ENCODE data around the gene HDAC9. TPM values are rescaled to one million over a fixed set of nuclear protein-coding genes. Genes with fewer than 3 reads are reported as not detected.

The HDAC9 gene
- total RNA-seq, 1 experiment from 2014 or later, result 17.1 TPM

- TF ChIP-seq TCF7L2 (IDR thresholded peaks at IDR 0.05; ENCODE audit: low read depth, low read length), result no peak
- no peak for TF ChIP-seq POLR2AphosphoS5 (IDR thresholded peaks at IDR 0.05; ENCODE audit: low read depth, low read length)
- TF ChIP-seq CTCF (IDR thresholded peaks at IDR 0.05), result no peak
- TF ChIP-seq REST (IDR thresholded peaks at IDR 0.05; ENCODE audit: insufficient read depth in 1 of 2, low read depth in 2 of 2, low read length in 1 of 2), result no peak
- no peak for TF ChIP-seq SIN3A (IDR thresholded peaks at IDR 0.05; ENCODE audit: borderline replicate concordance, insufficient read depth, low read depth, low read length)
- Histone ChIP-seq H3K4me1 (ENCODE audit: control insufficient read depth, insufficient read depth, low read length) (no peaks in the 10 kb centered on the region), H3K4me3 (ENCODE audit: low read depth in 2 of 2, low read length in 2 of 2) (no peak overlapping the region), H3K9me3 (ENCODE audit: control insufficient read depth, insufficient read depth, low read depth, low read length) (peaks cover 27% of the 10 kb centered on the region; the same call in 1 of the 2 replicates), H3K27ac (ENCODE audit: low read length) (no peak overlapping the region), H3K36me3 (ENCODE audit: control insufficient read depth, insufficient read depth, low read length) (no peaks in the 10 kb centered on the region), H3K27me3 (ENCODE audit: control insufficient read depth, insufficient read depth, low read length) (no peaks in the 10 kb centered on the region)
- intact Hi-C loops (cut with micrococcal nuclease; ENCODE audit: unreplicated experiment) (no loop called here), in situ Hi-C loops (cut with HindIII; ENCODE audit: low pct_unique_long_range_greater_than_20kb, low sequenced_read_pairs) (no loop called here)
- ChIA-PET CTCF (interaction anchor here (0.6 kb wide), 1 partner anchor 24 kb away, joined by 3 read pairs; no protein-coding TSS in a partner anchor), POLR2A (no interaction called here)
- DNase-seq (ENCODE audit: low read depth, low spot score) (no peak), ATAC-seq (no peak)
- no TSS peak for BruUV-seq (replicated peaks)
These were observed 102.2 kb downstream of the HDAC9 start for GRCh38 chr7:18597754-18598153.

- ChIA-PET CTCF (interaction anchor here (0.5 kb wide), 1 partner anchor 290 kb away, joined by 3 read pairs; no protein-coding TSS in a partner anchor), POLR2A (no interaction called here)
- Histone ChIP-seq H3K27ac (ENCODE audit: low read length) (no peak overlapping the region), H3K4me3 (ENCODE audit: low read depth in 2 of 2, low read length in 2 of 2) (no peak overlapping the region), H3K27me3 (ENCODE audit: control insufficient read depth, insufficient read depth, low read length) (no peaks in the 10 kb centered on the region), H3K9me3 (ENCODE audit: control insufficient read depth, insufficient read depth, low read depth, low read length) (peaks cover 32% of the 10 kb centered on the region; the same call in 1 of the 2 replicates), H3K36me3 (ENCODE audit: control insufficient read depth, insufficient read depth, low read length) (no peaks in the 10 kb centered on the region), H3K4me1 (ENCODE audit: control insufficient read depth, insufficient read depth, low read length) (no peaks in the 10 kb centered on the region)
- DNase-seq (ENCODE audit: low read depth, low spot score), result no peak
- intact Hi-C loops (cut with micrococcal nuclease; ENCODE audit: unreplicated experiment), result no loop called here
- no peak for ATAC-seq
- in situ Hi-C loops (cut with HindIII; ENCODE audit: low pct_unique_long_range_greater_than_20kb, low sequenced_read_pairs), result no loop called here
- BruUV-seq (replicated peaks), result no TSS peak
- TF ChIP-seq REST (IDR thresholded peaks at IDR 0.05; ENCODE audit: insufficient read depth in 1 of 2, low read depth in 2 of 2, low read length in 1 of 2) (no peak), POLR2AphosphoS5 (IDR thresholded peaks at IDR 0.05; ENCODE audit: low read depth, low read length) (no peak), TCF7L2 (IDR thresholded peaks at IDR 0.05; ENCODE audit: low read depth, low read length) (no peak), SIN3A (IDR thresholded peaks at IDR 0.05; ENCODE audit: borderline replicate concordance, insufficient read depth, low read depth, low read length) (no peak), CTCF (IDR thresholded peaks at IDR 0.05) (no peak)
These were observed 111.5 kb downstream of the HDAC9 start for GRCh38 chr7:18607025-18607424.
